ENCODE measurements around the gene PLCG2.

PLCG2 gene

DNA sequence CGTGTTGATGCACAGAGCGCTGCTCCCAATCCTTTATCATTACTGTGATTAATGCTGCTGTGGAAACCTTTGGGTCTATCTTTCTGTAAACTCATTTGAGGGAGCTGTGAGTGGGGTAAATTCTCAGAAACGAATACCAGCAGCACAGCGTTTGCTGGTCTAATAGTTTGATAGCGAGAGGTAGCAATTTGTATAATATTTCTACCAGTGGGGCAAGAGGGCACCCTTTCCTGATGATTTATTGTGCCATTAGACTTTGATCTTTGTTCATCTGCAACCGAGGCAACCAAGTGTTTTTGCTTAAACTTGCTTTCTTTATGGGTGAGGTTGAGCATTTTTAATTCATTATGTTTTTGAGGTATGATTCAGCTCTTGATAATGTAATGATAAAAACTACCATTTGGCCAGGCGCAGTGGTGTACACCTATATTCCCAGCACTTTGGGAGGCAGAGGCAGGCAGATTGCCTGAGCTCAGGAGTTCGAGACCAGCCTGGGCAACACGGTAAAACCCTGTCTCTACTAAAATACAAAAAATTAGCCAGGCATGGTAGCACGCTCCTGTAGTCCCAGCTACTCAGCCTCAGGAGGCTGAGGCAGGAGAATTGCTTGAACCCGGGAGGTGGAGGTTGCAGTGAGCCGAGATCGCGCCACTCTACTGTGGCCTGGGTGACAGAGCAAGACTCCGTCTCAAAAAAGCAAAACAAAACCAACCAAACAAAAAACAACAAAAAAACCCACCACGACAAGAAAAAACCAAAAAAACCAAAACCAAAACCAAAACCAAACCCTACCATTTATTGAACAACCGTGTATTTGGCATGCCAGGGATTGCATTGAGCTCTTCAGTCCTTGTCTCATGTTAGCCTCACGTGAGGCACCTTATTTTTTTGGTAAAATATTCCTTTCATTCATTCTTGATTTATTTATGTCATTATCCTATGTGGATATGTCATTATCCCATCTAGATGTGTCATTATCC lies 81.5 kb downstream of the PLCG2 start:
- DNase-seq (ENCODE audit: low read depth in 1 of 2, low spot score in 1 of 2) = no peak
- no peak overlapping the region for H3K27ac ChIP-seq (replicated peaks)
- no peak overlapping the region for H3K4me3 ChIP-seq (replicated peaks; ENCODE audit: insufficient read depth, low read length)
- TF ChIP-seq, protein P1, sequence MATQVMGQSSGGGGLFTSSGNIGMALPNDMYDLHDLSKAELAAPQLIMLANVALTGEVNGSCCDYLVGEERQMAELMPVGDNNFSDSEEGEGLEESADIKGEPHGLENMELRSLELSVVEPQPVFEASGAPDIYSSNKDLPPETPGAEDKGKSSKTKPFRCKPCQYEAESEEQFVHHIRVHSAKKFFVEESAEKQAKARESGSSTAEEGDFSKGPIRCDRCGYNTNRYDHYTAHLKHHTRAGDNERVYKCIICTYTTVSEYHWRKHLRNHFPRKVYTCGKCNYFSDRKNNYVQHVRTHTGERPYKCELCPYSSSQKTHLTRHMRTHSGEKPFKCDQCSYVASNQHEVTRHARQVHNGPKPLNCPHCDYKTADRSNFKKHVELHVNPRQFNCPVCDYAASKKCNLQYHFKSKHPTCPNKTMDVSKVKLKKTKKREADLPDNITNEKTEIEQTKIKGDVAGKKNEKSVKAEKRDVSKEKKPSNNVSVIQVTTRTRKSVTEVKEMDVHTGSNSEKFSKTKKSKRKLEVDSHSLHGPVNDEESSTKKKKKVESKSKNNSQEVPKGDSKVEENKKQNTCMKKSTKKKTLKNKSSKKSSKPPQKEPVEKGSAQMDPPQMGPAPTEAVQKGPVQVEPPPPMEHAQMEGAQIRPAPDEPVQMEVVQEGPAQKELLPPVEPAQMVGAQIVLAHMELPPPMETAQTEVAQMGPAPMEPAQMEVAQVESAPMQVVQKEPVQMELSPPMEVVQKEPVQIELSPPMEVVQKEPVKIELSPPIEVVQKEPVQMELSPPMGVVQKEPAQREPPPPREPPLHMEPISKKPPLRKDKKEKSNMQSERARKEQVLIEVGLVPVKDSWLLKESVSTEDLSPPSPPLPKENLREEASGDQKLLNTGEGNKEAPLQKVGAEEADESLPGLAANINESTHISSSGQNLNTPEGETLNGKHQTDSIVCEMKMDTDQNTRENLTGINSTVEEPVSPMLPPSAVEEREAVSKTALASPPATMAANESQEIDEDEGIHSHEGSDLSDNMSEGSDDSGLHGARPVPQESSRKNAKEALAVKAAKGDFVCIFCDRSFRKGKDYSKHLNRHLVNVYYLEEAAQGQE (IDR thresholded peaks at IDR 0.05; ENCODE audit: insufficient replicate concordance, low read depth) = no peak
- TF ChIP-seq CTCF (IDR thresholded peaks at IDR 0.05; ENCODE audit: insufficient read depth, low read length) = no peak
- no peak for TF ChIP-seq SPI1 (IDR thresholded peaks at IDR 0.05; ENCODE audit: borderline replicate concordance, low read depth)
- no peak for TF ChIP-seq GABPA (IDR thresholded peaks at IDR 0.05; ENCODE audit: low read depth)
- TF ChIP-seq POLR2AphosphoS5 (IDR thresholded peaks at IDR 0.05; ENCODE audit: low read depth) = no peak
- H3K27me3 ChIP-seq (ENCODE audit: insufficient read depth, poor library complexity, severe bottlenecking) = no peaks in the 10 kb centered on the region

DNA sequence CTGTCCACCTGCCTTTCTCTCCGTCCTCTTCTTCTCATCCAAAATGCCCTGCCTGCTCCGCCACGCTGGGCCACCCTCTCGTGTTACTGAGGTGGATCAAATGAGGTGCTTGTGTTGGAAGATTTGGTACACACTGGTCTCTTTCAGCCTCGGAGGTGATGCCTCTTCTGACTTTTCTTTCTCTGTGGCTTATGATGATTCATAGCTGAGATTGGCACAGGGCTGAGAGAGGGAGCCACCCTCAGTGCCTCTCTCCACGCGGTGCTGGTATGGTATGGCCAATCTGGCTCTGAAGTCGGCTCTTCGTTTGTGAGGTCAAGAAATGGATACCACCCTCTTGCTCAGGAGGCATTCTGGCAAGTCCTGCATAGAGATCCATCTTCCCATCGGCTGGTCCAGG lies 82.4 kb downstream of the PLCG2 start:
- Histone ChIP-seq H3K27me3 (ENCODE audit: insufficient read depth, poor library complexity, severe bottlenecking) (no peaks in the 10 kb centered on the region), H3K4me3 (replicated peaks; ENCODE audit: insufficient read depth, low read length) (no peak overlapping the region), H3K27ac (replicated peaks) (no peak overlapping the region)
- no peak for TF ChIP-seq SPI1 (IDR thresholded peaks at IDR 0.05; ENCODE audit: borderline replicate concordance, low read depth)
- TF ChIP-seq, protein P1 (IDR thresholded peaks at IDR 0.05; ENCODE audit: insufficient replicate concordance, low read depth) = no peak
- TF ChIP-seq POLR2AphosphoS5 (IDR thresholded peaks at IDR 0.05; ENCODE audit: low read depth) = no peak
- no peak for TF ChIP-seq GABPA (IDR thresholded peaks at IDR 0.05; ENCODE audit: low read depth)
- no peak for TF ChIP-seq CTCF (IDR thresholded peaks at IDR 0.05; ENCODE audit: insufficient read depth, low read length)
- DNase-seq (ENCODE audit: low read depth in 1 of 2, low spot score in 1 of 2) = no peak

DNA sequence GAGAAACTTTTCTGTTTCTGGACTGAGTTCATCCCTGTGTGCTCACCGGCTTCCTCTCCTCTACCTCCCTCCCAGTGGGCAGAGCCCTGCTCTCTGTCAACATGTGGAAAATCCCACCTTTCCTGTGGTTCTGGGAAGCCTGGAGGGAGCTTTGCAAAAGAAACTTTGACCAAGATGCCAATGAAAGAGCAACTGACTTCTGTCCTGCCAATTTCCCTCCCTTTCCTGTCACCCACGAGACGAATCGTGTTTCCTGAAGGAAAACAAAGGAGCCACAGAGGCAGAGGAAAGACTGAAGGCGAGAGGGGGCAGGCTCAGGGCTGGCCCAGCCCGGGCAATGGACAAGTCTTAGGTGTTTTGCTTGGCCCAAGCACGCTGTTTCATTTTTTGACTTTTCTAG lies 82.8 kb downstream of the PLCG2 start:
- Histone ChIP-seq H3K4me3 (replicated peaks; ENCODE audit: insufficient read depth, low read length) (no peak overlapping the region), H3K27ac (replicated peaks) (no peak overlapping the region), H3K27me3 (ENCODE audit: insufficient read depth, poor library complexity, severe bottlenecking) (no peaks in the 10 kb centered on the region)
- TF ChIP-seq SPI1 (IDR thresholded peaks at IDR 0.05; ENCODE audit: borderline replicate concordance, low read depth) (no peak), CTCF (IDR thresholded peaks at IDR 0.05; ENCODE audit: insufficient read depth, low read length) (no peak), POLR2AphosphoS5 (IDR thresholded peaks at IDR 0.05; ENCODE audit: low read depth) (no peak), GABPA (IDR thresholded peaks at IDR 0.05; ENCODE audit: low read depth) (no peak)
- TF ChIP-seq, protein P1 (IDR thresholded peaks at IDR 0.05; ENCODE audit: insufficient replicate concordance, low read depth) = no peak
- no peak for DNase-seq (ENCODE audit: low read depth in 1 of 2, low spot score in 1 of 2)
